IPS-20b (cell line): ENCODE measurements around the gene DAB2IP.

Experiments
- H3K27ac ChIP-seq: one replicate; pipeline ENCODE4 v1.5.1; 2013; ENCODE audit warnings: low read length
- H3K27me3 ChIP-seq: 2 replicates; pipeline ENCODE4 v1.6.1; 2013; ENCODE audit warnings: mild to moderate bottlenecking, low read length, inconsistent platforms; ENCODE audit not compliant: insufficient read depth
- H3K36me3 ChIP-seq: 2 replicates; pipeline ENCODE4 v1.6.1; 2013; ENCODE audit warnings: low read depth, mild to moderate bottlenecking, inconsistent platforms, low read length, moderate library complexity; ENCODE audit not compliant: insufficient read depth
- H3K4me1 ChIP-seq: 2 replicates; pipeline ENCODE4 v1.6.1; 2013; ENCODE audit warnings: mild to moderate bottlenecking, control low read depth, inconsistent platforms, low read length, moderate library complexity; ENCODE audit not compliant: insufficient read depth
- H3K4me3 ChIP-seq: 2 replicates; pipeline ENCODE4 v1.5.1; 2013; ENCODE audit warnings: mild to moderate bottlenecking, low read length, inconsistent platforms
- H3K9ac ChIP-seq: 2 replicates; pipeline ENCODE4 v1.6.1; 2013; ENCODE audit warnings: low read depth, mild to moderate bottlenecking, inconsistent platforms, low read length, moderate library complexity
- H3K9me3 ChIP-seq: 2 replicates; pipeline ENCODE4 v1.6.1; 2013; ENCODE audit warnings: mild to moderate bottlenecking, low read depth, low read length, inconsistent platforms; ENCODE audit not compliant: insufficient read depth

DAB2IP gene

GRCh38 chr9:121819428-121820231 is 168.2 kb downstream of the DAB2IP start:
- H3K27me3 ChIP-seq, result peaks cover 22% of the 10 kb centered on the region
- 0 out of 2 replicates have a peak overlapping the region, but pooled peaks have one; percentile 20 for H3K9ac ChIP-seq
- no peaks in the 10 kb centered on the region for H3K9me3 ChIP-seq
- no peaks in the 10 kb centered on the region for H3K36me3 ChIP-seq
- H3K4me3 ChIP-seq, result peak overlapping the region; percentile 46; the same call in 1 of the 2 replicates
- H3K27ac ChIP-seq, result no peak overlapping the region
- H3K4me1 ChIP-seq, result peaks cover 21% of the 10 kb centered on the region; the same call in 1 of the 2 replicates

GRCh38 chr9:121820286-121821005 is 169.0 kb downstream of the DAB2IP start:
- Histone ChIP-seq H3K9me3 (no peaks in the 10 kb centered on the region), H3K4me3 (no peak overlapping the region), H3K27me3 (peaks cover 22% of the 10 kb centered on the region), H3K4me1 (peaks cover 21% of the 10 kb centered on the region; the same call in 1 of the 2 replicates), H3K36me3 (no peaks in the 10 kb centered on the region), H3K9ac (no peak overlapping the region), H3K27ac (no peak overlapping the region)

- H3K27me3 ChIP-seq, result peaks cover 22% of the 10 kb centered on the region
- no peak overlapping the region for H3K9ac ChIP-seq
- H3K4me3 ChIP-seq, result no peak overlapping the region
- no peaks in the 10 kb centered on the region for H3K36me3 ChIP-seq
- no peak overlapping the region for H3K27ac ChIP-seq
- no peaks in the 10 kb centered on the region for H3K9me3 ChIP-seq
- H3K4me1 ChIP-seq, result peaks cover 21% of the 10 kb centered on the region; the same call in 1 of the 2 replicates
These were observed 169.9 kb downstream of the DAB2IP start for GRCh38 chr9:121821326-121821725.

- Histone ChIP-seq H3K4me3 (no peak overlapping the region), H3K9ac (no peak overlapping the region), H3K27me3 (peaks cover 14% of the 10 kb centered on the region), H3K4me1 (peaks cover 13% of the 10 kb centered on the region; the same call in 1 of the 2 replicates), H3K9me3 (no peaks in the 10 kb centered on the region), H3K27ac (no peak overlapping the region), H3K36me3 (no peaks in the 10 kb centered on the region)
These were observed 171.0 kb downstream of the DAB2IP start for GRCh38 chr9:121822093-121823085.

- H3K4me1 ChIP-seq, result peaks cover 10% of the 10 kb centered on the region; the same call in 1 of the 2 replicates
- no peak overlapping the region for H3K27ac ChIP-seq
- no peak overlapping the region for H3K9ac ChIP-seq
- H3K27me3 ChIP-seq, result peaks cover 2% of the 10 kb centered on the region; the same call in 1 of the 2 replicates
- no peaks in the 10 kb centered on the region for H3K36me3 ChIP-seq
- no peaks in the 10 kb centered on the region for H3K9me3 ChIP-seq
- no peak overlapping the region for H3K4me3 ChIP-seq
These were observed 172.2 kb downstream of the DAB2IP start for GRCh38 chr9:121823451-121824169.

- Histone ChIP-seq H3K9ac (no peak overlapping the region), H3K27me3 (no peaks in the 10 kb centered on the region), H3K9me3 (no peaks in the 10 kb centered on the region), H3K36me3 (no peaks in the 10 kb centered on the region), H3K4me3 (no peak overlapping the region), H3K4me1 (peaks cover 1% of the 10 kb centered on the region; the same call in 1 of the 2 replicates), H3K27ac (no peak overlapping the region)
These were observed 173.2 kb downstream of the DAB2IP start for GRCh38 chr9:121824651-121825030.

- Histone ChIP-seq H3K27ac (no peak overlapping the region), H3K9ac (no peak overlapping the region), H3K36me3 (no peaks in the 10 kb centered on the region), H3K9me3 (no peaks in the 10 kb centered on the region), H3K4me1 (no peaks in the 10 kb centered on the region; the same call in 1 of the 2 replicates), H3K4me3 (no peak overlapping the region), H3K27me3 (no peaks in the 10 kb centered on the region)
These were observed 173.7 kb downstream of the DAB2IP start for GRCh38 chr9:121825031-121825691.

- Histone ChIP-seq H3K27ac (no peak overlapping the region), H3K4me1 (no peaks in the 10 kb centered on the region), H3K4me3 (no peak overlapping the region)
These were observed 175.3 kb downstream of the DAB2IP start for GRCh38 chr9:121826711-121827110.

GRCh38 chr9:121827251-121827967 is 176.0 kb downstream of the DAB2IP start:
- H3K27me3 ChIP-seq, result no peaks in the 10 kb centered on the region

More at GRCh38 chr9:121826711-121827110, 175.3 kb downstream of the DAB2IP start:
- no peaks in the 10 kb centered on the region for H3K9me3 ChIP-seq
- no peaks in the 10 kb centered on the region for H3K27me3 ChIP-seq
- no peaks in the 10 kb centered on the region for H3K36me3 ChIP-seq
- no peak overlapping the region for H3K9ac ChIP-seq

More at GRCh38 chr9:121827251-121827967, 176.0 kb downstream of the DAB2IP start:
- Histone ChIP-seq H3K4me1 (no peaks in the 10 kb centered on the region), H3K36me3 (no peaks in the 10 kb centered on the region), H3K4me3 (no peak overlapping the region), H3K9ac (no peak overlapping the region), H3K27ac (no peak overlapping the region), H3K9me3 (no peaks in the 10 kb centered on the region)
